ENCODE results near the gene SLC38A6. TPM values are rescaled to one million over a fixed set of nuclear protein-coding genes. Genes with fewer than 3 reads are reported as not detected.

The SLC38A6 gene
- total and polyA plus RNA-seq, 10 of the 15 experiments (the other 5 are each of a cell fraction or from before 2014, with no cell fraction given) = 2.0 to 7.0 (median 3.7) TPM

DNA sequence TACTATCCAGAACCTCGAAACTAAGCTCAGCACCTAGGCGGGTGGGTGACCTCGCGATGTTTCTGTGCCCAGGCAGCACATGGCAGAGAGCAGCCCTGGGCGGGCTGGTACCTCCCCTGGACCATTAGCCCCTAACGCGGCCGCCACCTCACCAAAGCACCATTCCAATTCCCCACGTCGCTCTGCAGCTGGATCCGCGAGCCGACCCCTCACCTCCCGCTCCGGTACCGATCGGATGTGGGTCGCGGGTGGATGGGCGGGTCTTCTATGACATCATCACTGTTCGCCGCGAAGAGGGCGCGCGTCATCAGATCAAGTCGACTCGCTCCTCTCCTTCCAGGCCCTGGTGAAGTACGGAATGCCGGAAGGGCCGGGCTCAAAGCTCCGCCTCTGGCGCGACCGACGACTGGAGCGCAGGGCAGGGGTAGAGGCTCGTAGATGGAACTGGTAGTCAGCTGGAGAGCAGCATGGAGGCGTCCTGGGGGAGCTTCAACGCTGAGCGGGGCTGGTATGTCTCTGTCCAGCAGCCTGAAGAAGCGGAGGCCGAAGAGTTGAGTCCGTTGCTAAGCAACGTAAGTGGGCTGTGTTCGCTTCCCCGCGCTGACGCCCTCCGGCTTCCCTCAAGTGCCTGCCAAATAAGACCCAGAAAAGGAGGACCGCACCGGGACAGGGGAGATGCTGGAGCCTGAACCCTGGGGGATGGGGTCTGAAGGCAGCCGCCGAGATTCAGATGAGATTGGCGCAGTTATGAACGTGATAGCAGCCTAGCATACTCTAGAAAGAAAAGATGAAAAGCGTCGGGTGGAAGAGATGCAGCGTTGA lies at the start of gene SLC38A6, which contains the start of gene TRMT5 (continued):
- TF ChIP-seq HSF1 (IDR thresholded peaks at IDR 0.05; ENCODE audit: low read depth, low read length) (0 out of 2 replicates have a peak, but pooled peaks have one; percentile 22), ATF7 (IDR thresholded peaks at IDR 0.05; ENCODE audit: low read depth) (peak; percentile 99), EGR1 (IDR thresholded peaks at IDR 0.05; ENCODE audit: borderline replicate concordance in 1 of 2, low read depth in 2 of 2, low read length in 2 of 2) (0 out of 3 replicates have a peak, but pooled peaks of 1 of the 2 experiments have one; percentile 2), SP1 (IDR thresholded peaks at IDR 0.05; ENCODE audit: low read depth, low read length) (peak; percentile 41), DPF2 (IDR thresholded peaks at IDR 0.05) (peak; percentile 57), HDAC2 (IDR thresholded peaks at IDR 0.05) (no peak; the same call in 1 of the 2 replicates), ZSCAN29 (IDR thresholded peaks at IDR 0.05) (no peak), TCF7 (IDR thresholded peaks at IDR 0.05; ENCODE audit: borderline replicate concordance) (no peak; the same call in 1 of the 2 replicates), BMI1 (IDR thresholded peaks at IDR 0.05; ENCODE audit: borderline replicate concordance) (peak; percentile 98), HCFC1 (IDR thresholded peaks at IDR 0.05; ENCODE audit: low read length) (peak; percentile 77), NBN (IDR thresholded peaks at IDR 0.05) (peak; percentile 99), ZBED1 (IDR thresholded peaks at IDR 0.05; ENCODE audit: borderline replicate concordance) (no peak), ATF3 (IDR thresholded peaks at IDR 0.05; ENCODE audit: borderline replicate concordance, extremely low read depth, low read depth, low read length) (peak; percentile 83; the same call in 1 of the 2 replicates), NFIC (IDR thresholded peaks at IDR 0.05; ENCODE audit: low read depth, low read length) (no peak), RCOR1 (conservative IDR thresholded peaks at IDR 0.05; ENCODE audit: low read depth, low read length) (0 out of 2 replicates have a peak, but pooled peaks have one; percentile 32)
- TF ChIP-seq, protein P1, sequence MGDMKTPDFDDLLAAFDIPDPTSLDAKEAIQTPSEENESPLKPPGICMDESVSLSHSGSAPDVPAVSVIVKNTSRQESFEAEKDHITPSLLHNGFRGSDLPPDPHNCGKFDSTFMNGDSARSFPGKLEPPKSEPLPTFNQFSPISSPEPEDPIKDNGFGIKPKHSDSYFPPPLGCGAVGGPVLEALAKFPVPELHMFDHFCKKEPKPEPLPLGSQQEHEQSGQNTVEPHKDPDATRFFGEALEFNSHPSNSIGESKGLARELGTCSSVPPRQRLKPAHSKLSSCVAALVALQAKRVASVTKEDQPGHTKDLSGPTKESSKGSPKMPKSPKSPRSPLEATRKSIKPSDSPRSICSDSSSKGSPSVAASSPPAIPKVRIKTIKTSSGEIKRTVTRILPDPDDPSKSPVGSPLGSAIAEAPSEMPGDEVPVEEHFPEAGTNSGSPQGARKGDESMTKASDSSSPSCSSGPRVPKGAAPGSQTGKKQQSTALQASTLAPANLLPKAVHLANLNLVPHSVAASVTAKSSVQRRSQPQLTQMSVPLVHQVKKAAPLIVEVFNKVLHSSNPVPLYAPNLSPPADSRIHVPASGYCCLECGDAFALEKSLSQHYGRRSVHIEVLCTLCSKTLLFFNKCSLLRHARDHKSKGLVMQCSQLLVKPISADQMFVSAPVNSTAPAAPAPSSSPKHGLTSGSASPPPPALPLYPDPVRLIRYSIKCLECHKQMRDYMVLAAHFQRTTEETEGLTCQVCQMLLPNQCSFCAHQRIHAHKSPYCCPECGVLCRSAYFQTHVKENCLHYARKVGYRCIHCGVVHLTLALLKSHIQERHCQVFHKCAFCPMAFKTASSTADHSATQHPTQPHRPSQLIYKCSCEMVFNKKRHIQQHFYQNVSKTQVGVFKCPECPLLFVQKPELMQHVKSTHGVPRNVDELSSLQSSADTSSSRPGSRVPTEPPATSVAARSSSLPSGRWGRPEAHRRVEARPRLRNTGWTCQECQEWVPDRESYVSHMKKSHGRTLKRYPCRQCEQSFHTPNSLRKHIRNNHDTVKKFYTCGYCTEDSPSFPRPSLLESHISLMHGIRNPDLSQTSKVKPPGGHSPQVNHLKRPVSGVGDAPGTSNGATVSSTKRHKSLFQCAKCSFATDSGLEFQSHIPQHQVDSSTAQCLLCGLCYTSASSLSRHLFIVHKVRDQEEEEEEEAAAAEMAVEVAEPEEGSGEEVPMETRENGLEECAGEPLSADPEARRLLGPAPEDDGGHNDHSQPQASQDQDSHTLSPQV (IDR thresholded peaks at IDR 0.05) = no peak
- TF ChIP-seq, protein P2, sequence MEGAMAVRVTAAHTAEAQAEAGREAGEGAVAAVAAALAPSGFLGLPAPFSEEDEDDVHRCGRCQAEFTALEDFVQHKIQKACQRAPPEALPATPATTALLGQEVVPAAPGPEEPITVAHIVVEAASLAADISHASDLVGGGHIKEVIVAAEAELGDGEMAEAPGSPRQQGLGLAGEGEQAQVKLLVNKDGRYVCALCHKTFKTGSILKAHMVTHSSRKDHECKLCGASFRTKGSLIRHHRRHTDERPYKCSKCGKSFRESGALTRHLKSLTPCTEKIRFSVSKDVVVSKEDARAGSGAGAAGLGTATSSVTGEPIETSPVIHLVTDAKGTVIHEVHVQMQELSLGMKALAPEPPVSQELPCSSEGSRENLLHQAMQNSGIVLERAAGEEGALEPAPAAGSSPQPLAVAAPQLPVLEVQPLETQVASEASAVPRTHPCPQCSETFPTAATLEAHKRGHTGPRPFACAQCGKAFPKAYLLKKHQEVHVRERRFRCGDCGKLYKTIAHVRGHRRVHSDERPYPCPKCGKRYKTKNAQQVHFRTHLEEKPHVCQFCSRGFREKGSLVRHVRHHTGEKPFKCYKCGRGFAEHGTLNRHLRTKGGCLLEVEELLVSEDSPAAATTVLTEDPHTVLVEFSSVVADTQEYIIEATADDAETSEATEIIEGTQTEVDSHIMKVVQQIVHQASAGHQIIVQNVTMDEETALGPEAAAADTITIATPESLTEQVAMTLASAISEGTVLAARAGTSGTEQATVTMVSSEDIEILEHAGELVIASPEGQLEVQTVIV (IDR thresholded peaks at IDR 0.05; ENCODE audit: borderline replicate concordance, partially characterized antibody) = no peak
